Cerebellar nuclear complex (tissue), 1 donor: ENCODE data around the gene EPB41L4A.
"Not testable (repeated sequence)": the region's sequence is repeated elsewhere in the genome, so short reads cannot be mapped to it uniquely, and the experiment has no call there.

Experiments used
- DNase-seq, 2 experiments: peaks; one replicate each; lab custom pipeline; 2025; lab: John Stamatoyannopoulos, UW

EPB41L4A gene

DNA sequence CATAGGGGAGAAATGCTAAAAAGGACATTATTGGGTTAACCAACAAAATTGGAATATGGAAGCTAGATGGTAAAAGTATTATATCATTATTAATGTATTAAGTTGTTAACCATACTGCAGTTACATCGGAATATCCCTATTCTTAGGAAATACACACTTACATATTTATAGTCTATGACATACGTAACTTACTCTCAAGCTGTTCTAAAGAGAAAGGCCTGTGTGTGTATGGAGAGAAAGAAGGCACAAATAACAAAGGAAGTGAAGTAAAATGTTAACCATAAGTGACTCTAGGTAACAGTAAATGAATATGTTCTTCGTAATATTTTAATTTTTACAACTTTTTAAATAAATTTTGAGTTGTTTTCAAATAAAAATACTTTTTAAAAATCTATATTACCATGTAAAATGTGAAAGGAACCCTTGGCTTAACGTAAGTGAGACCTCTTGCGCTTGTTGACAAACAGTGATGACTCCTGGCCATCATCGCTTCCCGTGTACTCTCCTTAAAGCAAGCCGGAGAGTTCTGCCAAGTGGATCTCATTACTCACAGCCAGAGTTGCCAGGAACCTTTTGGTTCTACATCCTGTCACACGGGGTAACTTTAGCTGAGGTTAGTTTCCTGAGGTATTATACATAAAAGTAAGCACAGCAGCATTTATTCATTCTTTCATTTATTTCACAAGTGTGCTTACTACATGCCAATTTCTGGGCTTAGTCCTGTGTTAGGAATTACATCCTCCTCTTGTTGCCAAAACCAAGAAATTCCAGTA is 165.4 kb downstream of the EPB41L4A start:
- no peak for DNase-seq

DNA sequence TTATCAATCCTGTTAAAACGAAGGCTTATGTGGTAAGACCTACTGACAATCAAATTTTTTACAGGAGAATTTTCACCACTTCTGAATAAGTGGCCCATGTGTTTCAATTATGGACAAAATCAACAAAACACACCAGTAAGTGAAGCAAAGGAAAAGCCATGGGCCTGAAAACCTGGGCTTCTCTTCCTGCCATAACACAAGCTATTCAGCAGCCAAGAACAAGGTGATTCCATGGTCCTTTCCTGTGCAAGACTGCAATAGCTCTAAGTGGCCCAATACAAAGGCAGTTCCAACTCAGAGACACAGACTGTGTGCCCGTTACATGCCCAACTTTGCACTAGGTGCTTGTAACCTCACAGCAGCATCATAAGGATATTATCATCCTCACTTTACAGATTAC is 168.5 kb downstream of the EPB41L4A start:
- no peak for DNase-seq

DNA sequence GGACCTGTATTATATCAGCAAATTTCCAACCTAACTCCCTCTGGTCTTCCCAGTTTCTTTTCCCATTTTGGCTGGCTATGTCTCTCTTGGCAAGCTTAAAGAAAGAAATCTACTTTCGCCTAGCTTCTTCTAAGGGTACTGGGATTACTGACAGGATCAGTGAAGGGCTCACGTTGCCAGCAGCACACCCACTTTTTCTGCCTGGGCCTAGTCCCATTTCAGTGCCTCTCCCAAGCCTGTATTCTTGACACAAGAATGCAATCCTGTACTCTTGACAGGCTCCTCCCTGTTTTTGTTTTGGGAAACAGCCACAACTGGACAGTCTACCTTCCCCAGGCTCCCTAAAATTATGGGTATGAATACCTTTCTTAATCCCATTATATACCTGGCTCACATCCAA is 170.5 kb downstream of the EPB41L4A start:
- no peak for DNase-seq

DNA sequence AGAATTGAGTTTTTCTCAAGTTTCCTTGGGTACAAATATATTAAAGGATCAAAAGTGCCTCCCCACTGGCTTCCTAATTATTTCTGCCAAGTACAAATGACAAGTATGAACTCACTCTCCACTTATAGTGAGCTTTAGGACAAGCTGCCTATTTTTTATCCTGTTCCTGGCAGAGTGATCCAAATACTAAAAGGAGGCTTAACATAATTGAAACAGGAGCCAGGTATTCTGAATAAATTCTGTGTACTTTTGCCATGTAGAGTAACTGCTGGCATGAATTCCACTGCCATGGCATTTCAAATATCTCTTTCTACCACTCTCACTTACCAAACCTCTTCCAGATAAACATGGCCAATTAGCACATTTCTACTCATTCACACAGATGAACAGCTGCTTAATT is 171.1 kb downstream of the EPB41L4A start:
- no peak for DNase-seq

DNA sequence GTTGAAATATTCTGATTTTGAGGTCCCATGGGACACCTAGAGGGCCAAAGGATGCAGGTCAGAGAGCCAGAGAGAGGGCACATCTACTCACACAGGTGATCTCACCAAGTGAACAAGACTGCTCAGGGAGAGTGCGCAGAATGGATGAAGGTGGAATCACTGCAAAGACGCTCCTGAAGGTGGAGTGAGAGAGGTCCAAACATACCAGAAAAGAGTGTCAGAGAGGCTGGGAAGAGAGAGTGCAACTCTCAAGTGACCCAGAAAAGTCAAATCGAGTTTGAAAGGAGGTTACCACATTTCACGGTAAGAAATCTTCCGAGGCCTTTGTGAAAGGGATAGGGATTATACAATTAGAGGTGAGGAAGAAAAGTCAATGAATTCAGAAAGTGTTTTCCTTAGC is 173.4 kb downstream of the EPB41L4A start:
- DNase-seq, result no peak

DNA sequence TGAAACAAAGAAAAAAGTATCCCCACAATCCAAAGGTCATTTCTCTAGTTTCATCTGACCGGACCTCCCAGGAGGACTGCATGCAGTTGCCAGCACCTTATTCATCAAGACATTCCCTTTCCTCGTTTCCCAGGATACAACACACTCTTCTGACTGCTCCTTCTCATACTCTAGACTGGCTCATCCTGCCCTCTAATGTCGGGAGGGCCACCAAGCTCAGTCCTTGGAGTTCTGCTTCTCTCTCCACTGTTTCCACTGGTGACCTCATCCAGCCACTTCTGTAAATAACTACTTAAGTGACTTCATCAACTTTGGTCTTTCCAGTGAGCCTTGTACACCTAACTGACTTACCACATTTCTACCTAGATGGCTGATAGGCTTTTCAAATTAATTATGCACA is 179.1 kb downstream of the EPB41L4A start:
- no peak for DNase-seq

DNA sequence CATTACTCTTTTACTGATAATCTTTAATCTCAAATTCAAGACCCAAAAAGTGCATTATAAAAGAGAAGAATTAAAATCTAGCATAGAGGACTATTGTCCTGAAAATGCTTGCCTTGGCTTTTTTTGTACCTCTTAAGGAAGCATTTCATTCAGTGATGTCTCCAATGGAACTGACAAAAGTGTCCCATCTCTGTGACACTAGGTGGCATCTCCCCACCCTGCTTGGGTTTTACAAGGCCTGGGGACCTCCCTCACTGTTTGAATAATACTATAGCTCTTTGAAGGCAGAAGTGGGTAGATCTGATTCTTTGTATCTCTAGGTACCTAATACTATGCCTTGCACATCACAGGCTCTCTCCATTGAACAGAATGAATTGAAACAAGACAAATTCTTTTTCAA is 180.6 kb downstream of the EPB41L4A start:
- no peak for DNase-seq

DNA sequence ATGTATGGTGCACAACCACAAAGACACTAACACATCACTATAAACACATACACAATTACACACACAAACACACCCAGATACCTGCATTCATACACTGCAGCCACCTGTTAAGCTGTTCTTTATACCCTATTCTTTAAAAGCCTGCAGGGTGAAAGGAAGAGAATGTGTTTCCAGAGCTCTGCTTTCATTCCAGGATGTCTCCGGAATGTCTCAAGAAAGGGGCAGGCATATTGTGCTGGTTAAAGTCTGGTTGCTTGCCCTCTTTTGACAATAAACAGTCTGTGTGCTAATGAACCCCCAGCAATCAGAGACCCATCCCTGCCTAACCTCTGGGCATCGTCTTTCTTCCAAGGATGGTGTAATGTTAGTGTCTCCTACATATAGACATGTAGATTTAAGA is 181.6 kb downstream of the EPB41L4A start:
- no peak for DNase-seq

DNA sequence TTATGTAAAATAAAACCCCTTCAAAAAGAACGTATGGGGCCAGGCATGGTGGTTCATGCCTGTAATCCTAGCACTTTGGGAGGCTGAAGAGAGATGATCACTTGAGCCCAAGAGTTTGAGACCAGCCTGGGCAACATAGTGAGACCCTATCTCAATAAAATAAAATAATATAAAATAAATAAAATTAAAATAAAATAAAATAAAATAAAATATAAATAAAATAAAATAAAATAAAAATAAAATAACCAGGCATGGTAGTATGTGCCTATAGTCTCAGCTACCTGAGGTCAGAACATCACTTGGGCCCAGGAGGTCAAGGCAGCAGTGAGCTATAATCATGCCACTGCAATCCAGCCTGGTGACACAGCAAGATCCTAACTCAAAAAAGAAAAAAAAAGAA is 185.1 kb downstream of the EPB41L4A start:
- DNase-seq, result no peak

DNA sequence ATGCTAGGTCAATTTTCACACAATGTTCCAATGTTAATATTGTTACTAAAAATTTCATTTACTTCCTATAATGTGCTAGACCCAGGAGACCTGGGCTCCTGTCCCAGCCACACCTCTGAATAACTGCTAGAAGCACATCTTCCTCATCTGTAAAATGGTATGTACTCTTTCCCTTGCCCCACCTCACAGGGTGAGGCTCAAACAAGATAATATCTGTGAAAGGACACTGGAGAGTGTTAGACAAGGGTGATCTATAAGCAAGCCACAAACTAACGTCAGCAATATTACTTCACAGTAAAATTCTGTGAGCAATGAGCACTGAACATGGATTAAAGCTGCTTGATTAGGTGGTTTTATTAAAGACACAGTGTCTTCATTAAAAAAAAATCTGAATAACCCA is 186.4 kb downstream of the EPB41L4A start:
- no peak for DNase-seq

DNA sequence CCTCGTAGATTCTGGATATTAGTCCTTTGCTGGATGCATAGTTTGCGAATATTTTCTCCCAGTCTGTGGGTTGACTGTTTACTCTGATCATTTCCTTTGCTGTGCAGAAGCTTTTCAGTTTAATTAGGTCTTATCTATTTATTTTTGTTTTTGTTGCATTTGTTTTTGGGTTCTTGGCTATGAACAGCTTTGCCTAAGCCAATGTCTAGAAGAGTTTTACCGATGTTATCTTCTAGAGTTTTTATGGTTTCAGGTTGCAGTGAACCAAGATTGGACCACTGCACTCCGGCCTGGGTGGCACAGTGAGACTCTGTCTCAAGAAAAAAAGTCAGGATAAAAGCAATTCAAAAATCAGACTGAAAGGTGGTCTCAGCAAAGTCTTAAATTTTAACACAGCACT is 188.5 kb downstream of the EPB41L4A start:
- DNase-seq, result no peak

DNA sequence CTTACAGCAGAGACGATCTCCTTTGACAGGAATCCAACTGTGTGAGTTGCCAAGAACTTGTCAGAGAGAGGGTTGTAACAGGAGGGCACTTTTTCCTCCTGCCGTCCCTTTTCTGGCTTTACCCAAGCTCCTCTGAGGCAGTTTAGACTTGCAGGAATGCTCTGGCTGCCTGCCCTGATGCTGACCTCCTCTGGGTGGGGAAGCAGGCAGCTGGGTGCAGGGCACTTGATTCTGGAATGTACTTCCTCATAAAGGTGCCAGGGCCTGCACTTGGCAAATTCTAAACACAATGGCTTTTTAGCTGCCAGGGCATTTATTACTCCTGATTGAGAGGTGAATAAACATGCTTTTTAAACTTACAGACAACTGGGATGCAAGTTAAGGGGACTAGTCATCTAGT is 190.4 kb downstream of the EPB41L4A start:
- no peak for DNase-seq

DNA sequence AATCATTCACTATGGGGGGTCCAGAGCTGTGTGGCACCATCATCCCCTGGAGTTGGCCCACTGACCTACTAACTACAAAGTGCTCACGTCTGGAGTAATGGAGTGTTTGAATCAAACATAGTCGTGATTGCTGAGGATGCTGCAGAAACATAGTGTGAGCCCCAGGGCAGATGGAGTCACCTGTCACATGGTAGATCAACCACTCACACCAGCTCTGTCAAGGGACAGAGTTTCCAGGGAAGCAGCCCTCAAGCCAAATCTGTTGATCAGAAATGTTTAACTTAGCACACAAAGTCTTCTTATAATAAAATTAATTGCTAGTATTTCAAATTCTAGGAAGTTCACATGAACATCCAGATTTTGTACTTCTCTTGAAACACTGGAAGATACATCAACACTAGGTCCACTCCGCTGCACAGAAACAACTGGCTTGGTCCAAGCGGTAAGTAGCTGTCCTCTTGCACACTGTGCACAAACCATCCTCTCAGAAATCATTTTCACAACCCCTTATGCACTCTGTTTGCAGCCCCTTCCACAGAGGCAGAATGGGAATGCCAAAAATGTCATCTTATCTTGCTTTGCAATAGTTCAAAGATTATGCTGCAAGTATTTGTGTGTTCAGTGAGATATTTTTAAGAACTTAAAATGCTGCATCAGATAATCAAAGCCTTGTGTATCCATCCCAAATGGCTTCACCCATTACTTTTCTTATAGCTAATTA is 191.0 kb downstream of the EPB41L4A start:
- DNase-seq, result no peak

DNA sequence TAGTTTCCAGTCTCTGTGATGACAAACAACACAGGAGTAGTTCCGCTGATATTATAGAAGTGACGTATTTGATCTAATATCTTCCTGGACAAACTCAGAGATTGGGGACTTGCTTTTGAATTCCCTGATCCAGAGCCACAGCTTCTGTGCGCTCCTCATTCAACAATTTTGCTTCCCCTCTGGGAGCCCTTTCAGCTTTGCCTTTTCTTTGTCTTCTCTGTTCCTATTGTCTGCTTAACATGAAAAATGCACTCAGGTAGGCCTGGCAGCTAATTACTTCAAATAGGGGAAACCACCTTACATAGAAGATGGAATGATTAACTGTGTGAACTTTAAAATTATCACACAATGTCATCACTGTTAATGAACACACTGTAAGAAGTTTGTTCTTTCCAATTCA is 192.9 kb downstream of the EPB41L4A start:
- no peak for DNase-seq

DNA sequence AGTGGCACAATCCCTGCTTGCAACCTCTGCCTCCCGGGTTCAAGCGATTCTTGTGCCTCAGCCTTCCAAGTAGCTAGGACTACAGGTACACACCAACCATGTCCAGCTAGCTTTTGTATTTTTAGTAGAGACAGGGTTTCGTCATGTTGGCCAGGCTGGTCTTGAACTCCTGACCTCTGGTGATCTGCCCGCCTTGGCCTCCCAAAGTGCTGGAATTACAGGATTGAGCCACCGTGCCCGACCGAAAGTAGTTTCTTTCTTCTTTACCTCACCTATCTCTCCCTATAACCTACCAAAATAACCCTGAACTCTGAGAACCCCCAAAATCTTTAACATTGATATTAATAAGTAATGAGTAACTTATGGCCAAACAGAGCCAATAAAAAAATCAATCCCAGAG is 196.1 kb downstream of the EPB41L4A start:
- not testable (repeated sequence) for DNase-seq

DNA sequence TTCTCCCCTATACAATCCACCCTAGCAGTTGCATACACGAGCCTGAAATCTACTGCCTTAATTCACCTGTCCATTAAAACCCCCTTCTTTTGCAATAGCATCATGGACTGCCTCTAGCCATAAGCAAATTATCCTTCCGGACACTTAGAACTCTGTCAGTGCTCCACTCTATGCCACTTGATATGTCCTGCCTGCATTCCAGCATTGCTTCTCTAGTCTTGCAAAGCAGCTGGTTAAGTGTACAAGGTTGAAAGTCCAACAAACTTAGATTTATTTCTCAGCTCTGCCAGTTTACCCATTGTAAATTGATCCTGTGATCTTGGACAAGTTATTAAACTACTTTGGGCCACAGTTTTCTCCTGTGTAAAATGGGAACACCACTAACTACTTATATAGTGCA is 197.9 kb downstream of the EPB41L4A start:
- no peak for DNase-seq

DNA sequence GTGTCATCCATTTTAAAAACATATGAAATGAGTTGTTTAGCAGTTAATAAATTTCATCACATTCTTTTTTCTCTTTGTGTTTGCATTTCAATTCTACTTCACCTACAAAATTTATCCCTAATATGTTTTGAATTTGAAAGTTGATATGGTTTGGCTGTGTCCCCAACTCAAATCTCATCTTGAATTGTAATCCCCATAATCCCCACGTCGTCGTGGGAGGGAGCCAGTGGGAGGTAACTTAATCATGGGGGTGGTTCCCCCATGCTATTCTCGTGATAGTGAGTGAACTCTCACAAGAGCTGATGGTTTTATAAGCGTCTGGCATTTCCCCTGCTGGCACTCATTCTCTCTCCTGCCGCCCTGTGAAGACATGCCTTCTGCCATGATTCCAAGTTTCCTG is 200.1 kb downstream of the EPB41L4A start:
- DNase-seq, result no peak

DNA sequence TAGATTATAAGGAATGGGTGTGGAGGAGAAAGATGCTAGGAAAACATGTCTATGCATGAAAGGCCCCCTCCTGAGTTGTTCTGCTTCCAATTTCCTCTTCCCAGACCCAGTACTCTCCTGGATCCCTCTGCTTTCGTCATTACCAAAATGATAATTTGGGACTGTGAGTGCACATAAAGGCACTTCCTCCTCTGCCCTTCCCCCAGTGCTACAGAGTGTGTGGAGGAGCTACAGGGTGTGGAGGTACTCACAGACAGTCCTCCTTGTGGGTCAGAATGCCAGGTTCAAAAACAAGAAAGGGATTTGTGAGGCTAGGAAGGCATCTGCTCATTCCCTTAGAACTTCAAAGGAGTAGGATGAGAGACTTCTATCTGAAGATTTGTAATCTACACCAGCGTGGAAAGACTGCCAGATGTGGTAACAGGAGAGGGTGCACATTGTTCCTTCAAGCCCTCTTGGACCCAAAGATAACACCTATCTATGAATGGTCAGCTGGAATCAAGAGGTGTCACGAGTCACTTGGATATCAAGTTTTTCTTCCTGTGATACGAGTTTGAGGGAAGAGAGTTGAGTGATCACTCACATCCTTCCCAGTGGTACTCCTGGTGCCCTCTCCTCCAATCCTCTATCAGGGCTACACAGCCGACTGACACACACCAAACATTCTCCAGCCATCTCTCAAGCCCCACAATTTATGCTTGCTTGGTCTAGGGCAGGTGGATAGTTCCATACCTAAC is 201.1 kb downstream of the EPB41L4A start:
- DNase-seq, result no peak

DNA sequence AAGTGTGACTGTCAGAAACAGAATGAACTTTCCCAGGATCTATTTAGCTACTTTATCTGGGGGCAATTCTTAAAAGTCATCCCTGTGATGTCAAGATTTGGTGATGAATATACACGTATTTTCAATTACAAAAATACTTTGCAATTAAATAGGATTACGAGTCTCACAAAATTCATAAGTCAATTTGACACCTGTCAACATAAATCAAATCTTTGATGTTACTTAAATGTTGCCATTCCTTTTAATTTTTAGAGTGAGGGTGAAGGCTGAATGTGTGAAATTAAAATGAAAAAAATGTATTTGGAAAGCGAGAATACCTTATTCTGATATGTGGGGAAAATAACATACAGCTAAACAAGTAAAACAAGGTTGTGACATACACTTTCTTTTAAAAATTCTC is 202.9 kb downstream of the EPB41L4A start:
- no peak for DNase-seq

DNA sequence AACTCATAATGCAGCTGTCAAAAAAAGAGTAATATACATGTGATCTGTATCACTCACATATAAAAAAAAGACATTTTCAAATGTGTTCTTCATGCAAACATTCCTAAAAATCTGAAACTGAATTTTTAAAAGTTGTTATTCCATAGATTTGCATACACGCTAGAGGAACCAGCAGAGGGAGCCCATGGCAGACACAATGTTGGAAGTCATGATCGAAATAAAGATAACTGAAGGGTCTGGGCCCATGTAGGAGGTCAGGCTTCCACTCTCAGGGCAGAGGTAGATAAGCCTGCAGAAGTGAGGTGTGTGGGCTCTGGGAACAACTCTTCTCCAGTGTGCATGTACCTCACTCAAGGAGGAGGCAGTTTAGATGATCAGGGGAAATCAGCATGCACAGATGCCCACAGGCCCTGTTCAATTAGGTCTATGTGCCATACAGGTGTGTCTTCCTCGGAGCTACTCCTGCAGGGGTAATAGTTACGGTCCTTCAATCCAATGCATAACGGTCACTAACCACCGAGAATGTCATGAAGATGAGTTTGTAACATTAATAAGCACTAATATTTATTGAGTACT is 208.6 kb downstream of the EPB41L4A start:
- no peak for DNase-seq

DNA sequence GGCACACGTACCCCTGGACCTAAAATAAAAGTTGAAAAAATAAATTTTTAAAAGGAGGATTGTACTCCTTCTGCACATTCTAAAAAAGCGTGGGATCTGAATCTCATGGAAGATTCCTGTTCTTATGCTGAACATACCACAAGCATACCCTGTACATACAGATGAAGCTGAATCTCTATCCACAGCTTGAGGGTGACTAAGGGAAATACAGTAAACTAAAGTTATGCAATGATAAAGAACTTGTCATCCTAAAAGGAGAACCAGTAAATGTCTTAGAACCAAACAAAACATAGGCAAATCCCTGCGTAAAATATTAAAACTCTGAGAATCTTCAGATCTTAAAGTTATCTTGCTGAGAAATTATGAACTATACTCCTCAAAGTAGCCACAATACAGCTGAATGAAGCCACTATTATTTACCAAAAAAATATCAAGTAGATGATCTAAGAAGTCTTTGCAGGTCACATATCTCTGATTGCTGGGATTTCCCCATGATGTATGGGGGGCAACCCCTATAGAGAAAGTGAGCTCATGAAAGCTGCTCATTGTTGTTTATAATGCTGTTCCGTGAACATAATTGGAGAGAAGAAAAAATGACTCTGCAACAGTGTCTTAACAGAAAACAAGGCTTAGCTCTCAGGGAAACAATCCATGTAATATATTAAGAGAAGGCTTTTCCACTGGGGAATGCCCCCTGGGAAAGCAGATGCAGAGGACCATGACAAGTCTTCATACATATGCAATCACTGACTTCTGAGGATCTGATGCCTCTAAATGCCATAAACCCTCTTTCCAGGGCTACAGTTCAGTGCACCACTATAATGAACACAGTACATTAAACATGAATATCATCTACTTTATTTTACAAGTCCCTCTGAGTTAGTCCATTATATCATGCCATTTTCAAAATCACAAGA is 210.1 kb downstream of the EPB41L4A start:
- no peak for DNase-seq

DNA sequence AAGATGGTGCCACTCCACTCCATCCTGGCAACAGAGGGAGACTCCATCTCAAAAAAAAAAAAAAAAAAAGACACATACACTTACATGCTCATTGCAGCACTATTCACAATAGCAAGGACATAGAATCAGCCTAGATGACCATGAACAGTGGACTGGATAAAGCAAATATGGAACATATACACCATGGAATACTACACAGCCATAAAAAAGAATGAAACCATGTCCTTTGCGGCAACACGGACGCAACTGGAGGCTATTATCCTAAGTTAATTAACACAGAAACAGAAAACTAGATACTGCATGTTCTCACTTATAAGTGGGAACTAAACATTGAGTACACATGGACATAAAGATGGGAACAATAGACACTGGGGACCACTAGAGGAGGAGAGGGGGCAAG is 210.9 kb downstream of the EPB41L4A start:
- not testable (repeated sequence) for DNase-seq
